ENCODE measurements around the gene GREB1L. TPM values are rescaled to one million over a fixed set of nuclear protein-coding genes. Genes with fewer than 3 reads are reported as not detected.
A peak's percentile ranks its signal among the peaks of the same experiment; 100 is the strongest.

The GREB1L gene
- total and polyA plus RNA-seq, 10 of the 15 experiments (the other 5 are each of a cell fraction or from before 2014, with no cell fraction given), result under 0.01 to 0.11 (median 0.03) TPM; not detected in 1

- BruUV-seq (replicated peaks), result no TSS peak
- CTCF ChIA-PET, result no interaction called here
- FAIRE-seq, result no peak
Observed at GRCh38 chr18:21389283-21389682, 147.3 kb downstream of the GREB1L start.

DNA sequence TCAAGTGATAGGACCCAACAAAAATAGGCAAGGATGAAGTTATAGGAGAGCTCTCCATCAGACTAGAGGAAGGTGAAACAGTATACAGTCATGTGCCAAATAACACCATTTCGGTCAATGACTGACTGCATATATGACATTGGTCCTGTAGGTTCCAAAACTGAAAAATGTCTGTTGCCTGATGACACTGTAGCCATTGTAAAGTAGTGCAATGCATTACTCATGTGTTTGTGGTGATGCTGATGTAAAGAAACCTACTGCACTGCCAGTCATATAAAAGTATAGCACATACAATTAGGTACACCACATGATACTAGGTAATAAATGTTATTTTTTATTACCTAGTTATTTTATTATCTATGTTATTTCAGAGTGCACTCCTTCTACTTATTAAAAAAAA, 147.9 kb downstream of the GREB1L start:
- FAIRE-seq, result no peak
- TF ChIP-seq IRF4 (IDR thresholded peaks at IDR 0.05; ENCODE audit: low read depth, low read length), result no peak
- TF ChIP-seq DPF2 (IDR thresholded peaks at IDR 0.05), result no peak
- no peak for TF ChIP-seq HSF1 (IDR thresholded peaks at IDR 0.05; ENCODE audit: low read depth, low read length)
- no peak for TF ChIP-seq KAT2A (conservative IDR thresholded peaks at IDR 0.05; ENCODE audit: control insufficient read depth, low read depth, low read length)
- TF ChIP-seq TAF1 (IDR thresholded peaks at IDR 0.05; ENCODE audit: borderline replicate concordance, low read depth, low read length), result no peak
- TF ChIP-seq, protein P1, sequence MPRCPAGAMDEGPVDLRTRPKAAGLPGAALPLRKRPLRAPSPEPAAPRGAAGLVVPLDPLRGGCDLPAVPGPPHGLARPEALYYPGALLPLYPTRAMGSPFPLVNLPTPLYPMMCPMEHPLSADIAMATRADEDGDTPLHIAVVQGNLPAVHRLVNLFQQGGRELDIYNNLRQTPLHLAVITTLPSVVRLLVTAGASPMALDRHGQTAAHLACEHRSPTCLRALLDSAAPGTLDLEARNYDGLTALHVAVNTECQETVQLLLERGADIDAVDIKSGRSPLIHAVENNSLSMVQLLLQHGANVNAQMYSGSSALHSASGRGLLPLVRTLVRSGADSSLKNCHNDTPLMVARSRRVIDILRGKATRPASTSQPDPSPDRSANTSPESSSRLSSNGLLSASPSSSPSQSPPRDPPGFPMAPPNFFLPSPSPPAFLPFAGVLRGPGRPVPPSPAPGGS (IDR thresholded peaks at IDR 0.05; ENCODE audit: borderline replicate concordance, insufficient read depth, low read depth, low read length, poor library complexity, severe bottlenecking), result no peak
- no peak for TF ChIP-seq STAT1 (conservative IDR thresholded peaks at IDR 0.05)
- no peak for TF ChIP-seq EGR1 (IDR thresholded peaks at IDR 0.05; ENCODE audit: borderline replicate concordance in 1 of 2, low read depth in 2 of 2, low read length in 2 of 2)

More at GRCh38 chr18:21389283-21389682, 147.3 kb downstream of the GREB1L start:
- no peak for ATAC-seq
- Histone ChIP-seq H3K79me2 (ENCODE audit: control insufficient read depth, insufficient read depth, low read length) (no peaks in the 10 kb centered on the region), H2AFZ (ENCODE audit: control insufficient read depth, low read depth, low read length) (no peak overlapping the region), H3K27me3 (replicated peaks in 1 of 2; ENCODE audit: control insufficient read depth in 2 of 2, insufficient read depth in 2 of 2, low read length in 1 of 2) (no peaks in the 10 kb centered on the region), H3K27ac (ENCODE audit: control insufficient read depth, insufficient read depth) (no peak overlapping the region), H4K20me1 (ENCODE audit: control insufficient read depth, insufficient read depth) (no peaks in the 10 kb centered on the region), H3K9me3 (replicated peaks; ENCODE audit: control insufficient read depth, insufficient read depth, low read length) (no peaks in the 10 kb centered on the region), H3K4me1 (ENCODE audit: control insufficient read depth, insufficient read depth, low read length) (no peaks in the 10 kb centered on the region), H3K36me3 (ENCODE audit: control insufficient read depth in 2 of 2, insufficient read depth in 2 of 2, low read length in 1 of 2) (no peaks in the 10 kb centered on the region), H3K9ac (ENCODE audit: control insufficient read depth, insufficient read depth, low read length) (no peak overlapping the region), H3K4me2 (ENCODE audit: control insufficient read depth, insufficient read depth) (no peak overlapping the region), H3K4me3 (no peak overlapping the region)
- intact Hi-C loops (cut with micrococcal nuclease; ENCODE audit: unreplicated experiment), result loop anchor here (10.0 kb wide), 1 partner anchor 194 kb away; no protein-coding TSS in a partner anchor
- in situ Hi-C loops (cut with MboI), result no loop called here
- 33% methylated on average over 1 of the region's 2 CpGs for WGBS (ENCODE audit: insufficient coverage, insufficient replicate concordance, low lambda C conversion rate, missing lambda C conversion rate)
- ChIA-PET SMC1A (ENCODE audit: uncharacterized antibody, unreplicated experiment) (no interaction called here), POLR2A (no interaction called here), RAD21 (ENCODE audit: unreplicated experiment) (no interaction called here)
- no peak for DNase-seq (ENCODE audit: low read depth, low spot score)
- TF ChIP-seq MEF2A (IDR thresholded peaks at IDR 0.05; ENCODE audit: insufficient read depth, low read depth, low read length) (no peak), RFX5 (IDR thresholded peaks at IDR 0.05; ENCODE audit: low read depth, low read length) (no peak), FOS (IDR thresholded peaks at IDR 0.05; ENCODE audit: borderline replicate concordance, extremely low read depth, insufficient read length) (no peak), SIX5 (IDR thresholded peaks at IDR 0.05; ENCODE audit: low read depth, low read length, severe bottlenecking) (no peak)
- TF ChIP-seq, protein P2, sequence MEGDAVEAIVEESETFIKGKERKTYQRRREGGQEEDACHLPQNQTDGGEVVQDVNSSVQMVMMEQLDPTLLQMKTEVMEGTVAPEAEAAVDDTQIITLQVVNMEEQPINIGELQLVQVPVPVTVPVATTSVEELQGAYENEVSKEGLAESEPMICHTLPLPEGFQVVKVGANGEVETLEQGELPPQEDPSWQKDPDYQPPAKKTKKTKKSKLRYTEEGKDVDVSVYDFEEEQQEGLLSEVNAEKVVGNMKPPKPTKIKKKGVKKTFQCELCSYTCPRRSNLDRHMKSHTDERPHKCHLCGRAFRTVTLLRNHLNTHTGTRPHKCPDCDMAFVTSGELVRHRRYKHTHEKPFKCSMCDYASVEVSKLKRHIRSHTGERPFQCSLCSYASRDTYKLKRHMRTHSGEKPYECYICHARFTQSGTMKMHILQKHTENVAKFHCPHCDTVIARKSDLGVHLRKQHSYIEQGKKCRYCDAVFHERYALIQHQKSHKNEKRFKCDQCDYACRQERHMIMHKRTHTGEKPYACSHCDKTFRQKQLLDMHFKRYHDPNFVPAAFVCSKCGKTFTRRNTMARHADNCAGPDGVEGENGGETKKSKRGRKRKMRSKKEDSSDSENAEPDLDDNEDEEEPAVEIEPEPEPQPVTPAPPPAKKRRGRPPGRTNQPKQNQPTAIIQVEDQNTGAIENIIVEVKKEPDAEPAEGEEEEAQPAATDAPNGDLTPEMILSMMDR (IDR thresholded peaks at IDR 0.05 in 2 of 3, conservative IDR thresholded peaks at IDR 0.05 in 1 of 3; ENCODE audit: control insufficient read depth in 2 of 3, extremely low read depth in 1 of 3, insufficient read depth in 1 of 3, low read depth in 3 of 3, low read length in 3 of 3), result 0 out of 6 replicates have a peak, but pooled peaks of 1 of the 3 experiments have one; percentile 13

More for the DNA sequence above, 147.9 kb downstream of the GREB1L start:
- Histone ChIP-seq H3K27me3 (replicated peaks in 1 of 2; ENCODE audit: control insufficient read depth in 2 of 2, insufficient read depth in 2 of 2, low read length in 1 of 2) (no peaks in the 10 kb centered on the region), H3K4me1 (ENCODE audit: control insufficient read depth, insufficient read depth, low read length) (no peaks in the 10 kb centered on the region), H3K79me2 (ENCODE audit: control insufficient read depth, insufficient read depth, low read length) (no peaks in the 10 kb centered on the region), H4K20me1 (ENCODE audit: control insufficient read depth, insufficient read depth) (no peaks in the 10 kb centered on the region), H3K27ac (ENCODE audit: control insufficient read depth, insufficient read depth) (no peak overlapping the region), H3K9me3 (replicated peaks; ENCODE audit: control insufficient read depth, insufficient read depth, low read length) (no peaks in the 10 kb centered on the region), H3K4me2 (ENCODE audit: control insufficient read depth, insufficient read depth) (no peak overlapping the region), H3K9ac (ENCODE audit: control insufficient read depth, insufficient read depth, low read length) (no peak overlapping the region), H3K4me3 (no peak overlapping the region), H3K36me3 (ENCODE audit: control insufficient read depth in 2 of 2, insufficient read depth in 2 of 2, low read length in 1 of 2) (no peaks in the 10 kb centered on the region), H2AFZ (ENCODE audit: control insufficient read depth, low read depth, low read length) (no peak overlapping the region)
- DNase-seq (ENCODE audit: low read depth, low spot score) (no peak), ATAC-seq (no peak; the same call in 2 of the 3 replicates)
- intact Hi-C loops (cut with micrococcal nuclease; ENCODE audit: unreplicated experiment) (loop anchor here (5.0 to 10.0 kb wide), 2 partner anchors 52 to 195 kb away; no protein-coding TSS in a partner anchor), in situ Hi-C loops (cut with MboI) (no loop called here)
- POLR2A ChIA-PET, result no interaction called here
- 90% methylated on average over 1 of the region's 1 CpG for WGBS (ENCODE audit: insufficient coverage, insufficient replicate concordance, low lambda C conversion rate, missing lambda C conversion rate)
- CTCF ChIA-PET, result no interaction called here
- RAD21 ChIA-PET (ENCODE audit: unreplicated experiment), result no interaction called here
- SMC1A ChIA-PET (ENCODE audit: uncharacterized antibody, unreplicated experiment), result no interaction called here
- BruUV-seq (replicated peaks), result no TSS peak

All from GM12878 (cell line).